ENCODE results near the gene MN1.
A peak's percentile ranks its signal among the peaks of the same experiment; 100 is the strongest.

MN1 gene

GRCh38 chr22:27808451-27809225, 7.1 kb upstream of the MN1 start:
- H3K4me3 ChIP-seq (replicated peaks; ENCODE audit: low read depth, low read length) = no peak overlapping the region
- no peak for TF ChIP-seq CTCF (IDR thresholded peaks at IDR 0.05; ENCODE audit: low read length, missing control alignments)
- no peak for DNase-seq (ENCODE audit: low read depth)

- TF ChIP-seq CTCF (IDR thresholded peaks at IDR 0.05; ENCODE audit: low read length, missing control alignments) = no peak
- no peak for DNase-seq (ENCODE audit: low read depth)
- H3K4me3 ChIP-seq (replicated peaks; ENCODE audit: low read depth, low read length) = no peak overlapping the region
Measured at GRCh38 chr22:27805841-27806240, 4.3 kb upstream of the MN1 start.

GRCh38 chr22:27804470-27805297, 3.1 kb upstream of the MN1 start:
- TF ChIP-seq CTCF (IDR thresholded peaks at IDR 0.05; ENCODE audit: low read length, missing control alignments) = peak; percentile 65
- DNase-seq (ENCODE audit: low read depth) = peak; percentile 77
- no peak overlapping the region for H3K4me3 ChIP-seq (replicated peaks; ENCODE audit: low read depth, low read length)

GRCh38 chr22:27803841-27804415, 2.4 kb upstream of the MN1 start:
- no peak for DNase-seq (ENCODE audit: low read depth)
- TF ChIP-seq CTCF (IDR thresholded peaks at IDR 0.05; ENCODE audit: low read length, missing control alignments) = no peak
- no peak overlapping the region for H3K4me3 ChIP-seq (replicated peaks; ENCODE audit: low read depth, low read length)

GRCh38 chr22:27802346-27803073, 954 bp upstream of the MN1 start:
- no peak for DNase-seq (ENCODE audit: low read depth)
- no peak for TF ChIP-seq CTCF (IDR thresholded peaks at IDR 0.05; ENCODE audit: low read length, missing control alignments)
- H3K4me3 ChIP-seq (replicated peaks; ENCODE audit: low read depth, low read length) = peak overlapping the region; percentile 73

- TF ChIP-seq CTCF (IDR thresholded peaks at IDR 0.05; ENCODE audit: low read length, missing control alignments) = no peak
- DNase-seq (ENCODE audit: low read depth) = peak; percentile 48
- H3K4me3 ChIP-seq (replicated peaks; ENCODE audit: low read depth, low read length) = peak overlapping the region; percentile 73
Measured at GRCh38 chr22:27801202-27801615, 347 bp downstream of the MN1 start.

All from fibroblast of pulmonary artery (primary cell).